HepG2 (cell line): ENCODE measurements around the gene OXSM. TPM values are rescaled to one million over a fixed set of nuclear protein-coding genes. Genes with fewer than 3 reads are reported as not detected.

Experiments
- CEBPG ChIP-seq: IDR thresholded peaks from 2 replicates; pipeline ENCODE4 v1.6.1; 2016
- ELF4 ChIP-seq: sonication (generic); formaldehyde crosslinking; IDR thresholded peaks from 2 replicates; pipeline ENCODE4 v1.5.0; 2020; ENCODE audit warnings: missing genetic modification reagents, mild to moderate bottlenecking, moderate library complexity, borderline replicate concordance
- ESRRA ChIP-seq: sonication (generic); formaldehyde crosslinking; IDR thresholded peaks from 2 replicates; pipeline ENCODE4 v1.5.1; 2020; ENCODE audit warnings: mild to moderate bottlenecking, low read depth, missing genetic modification reagents
- FOXM1 ChIP-seq: sonication (generic); formaldehyde crosslinking; IDR thresholded peaks from 2 replicates; pipeline ENCODE4 v1.5.0; 2020; ENCODE audit warnings: missing genetic modification reagents
- GATAD2A ChIP-seq: IDR thresholded peaks from 2 replicates; pipeline ENCODE4 v1.6.1; 2016
- KLF12 ChIP-seq: sonication (generic); formaldehyde crosslinking; IDR thresholded peaks from 2 replicates; pipeline ENCODE4 v1.4.0; 2020; ENCODE audit warnings: missing genetic modification reagents, borderline replicate concordance
- NFKB2 ChIP-seq: sonication (generic); formaldehyde crosslinking; IDR thresholded peaks from 2 replicates; pipeline ENCODE4 v1.4.0; 2020; ENCODE audit warnings: missing genetic modification reagents, borderline replicate concordance
- NFKBIZ ChIP-seq: IDR thresholded peaks from 2 replicates; pipeline ENCODE4 v1.6.1; 2018; ENCODE audit warnings: missing genetic modification reagents, missing compliant biosample characterization
- NR2F1 ChIP-seq, 2 experiments: fragments of 450-650 bp in 1 of 2; formaldehyde crosslinking in 1 of 2; IDR thresholded peaks; 2 replicates each; pipeline versions ENCODE4 v1.5.0 to v1.6.1; 2016 to 2020; ENCODE audit warnings: mild to moderate bottlenecking in 1 of 2, missing compliant biosample characterization in 1 of 2, missing genetic modification reagents in 1 of 2, moderate library complexity in 1 of 2
- PAXIP1 ChIP-seq: sonication (generic); formaldehyde crosslinking; conservative IDR thresholded peaks from 2 replicates; pipeline ENCODE4 v1.4.0; 2020; ENCODE audit warnings: mild to moderate bottlenecking, missing genetic modification reagents, moderate library complexity
- PREB ChIP-seq: sonication (generic); formaldehyde crosslinking; IDR thresholded peaks from 2 replicates; pipeline ENCODE4 v1.4.0; 2020; ENCODE audit warnings: missing genetic modification reagents
- PRPF4 ChIP-seq: fragments of 200-400 bp; formaldehyde crosslinking; IDR thresholded peaks from 2 replicates; pipeline ENCODE4 v1.6.1; 2016; ENCODE audit warnings: low read length, low read depth; ENCODE audit not compliant: poor library complexity, severe bottlenecking
- SMARCC2 ChIP-seq: fragments of 450-650 bp; IDR thresholded peaks from 2 replicates; pipeline ENCODE4 v1.6.1; 2017; ENCODE audit warnings: antibody characterized with exemption, mild to moderate bottlenecking
- TP53 ChIP-seq: sonication (generic); formaldehyde crosslinking; conservative IDR thresholded peaks from 2 replicates; pipeline ENCODE4 v1.4.0; 2020; ENCODE audit warnings: missing genetic modification reagents
- XRCC5 ChIP-seq: fragments of 200-400 bp; formaldehyde crosslinking; optimal IDR thresholded peaks from 2 replicates; pipeline ENCODE3; 2017; ENCODE audit warnings: mild to moderate bottlenecking, low read length
- ZFP37 ChIP-seq: sonication (generic); formaldehyde crosslinking; IDR thresholded peaks from 2 replicates; pipeline ENCODE4 v1.4.0; 2020; ENCODE audit warnings: missing genetic modification reagents, borderline replicate concordance
- ZNF431 ChIP-seq: sonication (generic); formaldehyde crosslinking; IDR thresholded peaks from 2 replicates; pipeline ENCODE4 v1.9.0; 2022; ENCODE audit warnings: missing genetic modification reagents, low read depth, mild to moderate bottlenecking, borderline replicate concordance
- ZNF513 ChIP-seq: sonication (generic); formaldehyde crosslinking; conservative IDR thresholded peaks from 2 replicates; pipeline ENCODE4 v1.5.0; 2020; ENCODE audit warnings: missing genetic modification reagents
- ZNF879 ChIP-seq: sonication (generic); formaldehyde crosslinking; IDR thresholded peaks from 2 replicates; pipeline ENCODE4 v1.8.1; 2023; ENCODE audit warnings: missing genetic modification reagents
- polyA plus RNA-seq, 8 experiments: library from polyadenylated mRNA; depleted of rRNA in 3 of 8; stranded (reverse) in 7 of 8; unstranded in 1 of 8; fragments of >200 nt; fragmentation: Illumina TruSeq in 4 of 8; extraction: Trizol in 4 of 8; gene quantifications; 2 replicates each; pipeline versions ENCODE4 v1.2.1 to v1.2.3, GENCODE V29; 2011 to 2016; ENCODE audit warnings: low read depth in 4 of 8, missing spikeins in 1 of 8, mixed read lengths in 1 of 8; ENCODE audit not compliant: insufficient read depth in 1 of 8
- total RNA-seq, 5 experiments: library from RNA; depleted of rRNA; stranded (reverse); fragments of >200 nt; fragmentation: Illumina TruSeq; extraction: Trizol; gene quantifications; 2 replicates each; pipeline ENCODE4 v1.2.3, GENCODE V29; 2016; ENCODE audit warnings: low read depth in 1 of 5
- TF ChIP-seq, protein P1 (sequence below): sonication (generic); formaldehyde crosslinking; IDR thresholded peaks from 2 replicates; pipeline ENCODE4 v1.4.0; 2020; ENCODE audit warnings: missing genetic modification reagents

Gene OXSM
- total and polyA plus RNA-seq, 2 of the 13 experiments (the other 11 are each of a cell fraction or from before 2014, with no cell fraction given): 18.2 to 34.4 TPM

- TF ChIP-seq PAXIP1 (CRISPR knock-in tag) (no peak; the same call in 1 of the 2 replicates), PREB (CRISPR knock-in tag) (0 out of 2 replicates have a peak, but pooled peaks have one; percentile 56), ZNF513 (CRISPR knock-in tag) (no peak), KLF12 (CRISPR knock-in tag) (peak; percentile 62; the same call in 1 of the 2 replicates), ESRRA (CRISPR knock-in tag) (no peak), CEBPG (CRISPR knock-in tag) (no peak), SMARCC2 (no peak), ZNF431 (CRISPR knock-in tag) (no peak), NR2F1 (CRISPR knock-in tag; IDR thresholded peaks at IDR 0.05) (no peak), ZNF879 (CRISPR knock-in tag) (no peak), FOXM1 (CRISPR knock-in tag) (peak; percentile 41; the same call in 1 of the 2 replicates), XRCC5 (peak; percentile 30), PRPF4 (no peak), ZFP37 (peak; percentile 81; the same call in 1 of the 2 replicates), GATAD2A (no peak), NFKBIZ (0 out of 2 replicates have a peak, but pooled peaks have one; percentile 53), TP53 (CRISPR knock-in tag) (no peak), NFKB2 (CRISPR knock-in tag) (no peak; the same call in 1 of the 2 replicates), ELF4 (no peak)
- TF ChIP-seq, protein P1, sequence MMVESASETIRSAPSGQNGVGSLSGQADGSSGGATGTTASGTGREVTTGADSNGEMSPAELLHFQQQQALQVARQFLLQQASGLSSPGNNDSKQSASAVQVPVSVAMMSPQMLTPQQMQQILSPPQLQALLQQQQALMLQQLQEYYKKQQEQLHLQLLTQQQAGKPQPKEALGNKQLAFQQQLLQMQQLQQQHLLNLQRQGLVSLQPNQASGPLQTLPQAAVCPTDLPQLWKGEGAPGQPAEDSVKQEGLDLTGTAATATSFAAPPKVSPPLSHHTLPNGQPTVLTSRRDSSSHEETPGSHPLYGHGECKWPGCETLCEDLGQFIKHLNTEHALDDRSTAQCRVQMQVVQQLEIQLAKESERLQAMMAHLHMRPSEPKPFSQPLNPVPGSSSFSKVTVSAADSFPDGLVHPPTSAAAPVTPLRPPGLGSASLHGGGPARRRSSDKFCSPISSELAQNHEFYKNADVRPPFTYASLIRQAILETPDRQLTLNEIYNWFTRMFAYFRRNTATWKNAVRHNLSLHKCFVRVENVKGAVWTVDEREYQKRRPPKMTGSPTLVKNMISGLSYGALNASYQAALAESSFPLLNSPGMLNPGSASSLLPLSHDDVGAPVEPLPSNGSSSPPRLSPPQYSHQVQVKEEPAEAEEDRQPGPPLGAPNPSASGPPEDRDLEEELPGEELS (CRISPR knock-in tag): peak; percentile 37; the same call in 1 of the 2 replicates
Observed at GRCh38 chr3:25782938-25783660, 6.8 kb upstream of the OXSM start, which contains the start of gene NGLY1 (continued).
